Activated T-helper 17 cell treated with anti-CD3 and anti-CD28 coated beads, Interleukin-2, amount 50 U/mL, for 72 hours (primary cell): ENCODE measurements around the gene TMPRSS9. TPM values are rescaled to one million over a fixed set of nuclear protein-coding genes. Genes with fewer than 3 reads are reported as not detected.

Experiments used
- ATAC-seq: fragments of 150-1000 bp; cut with Tn5 transposase; replicated peaks from 2 replicates; pipeline ENCODE4 v1.10.0; 2021; ENCODE audit warnings: mild to moderate bottlenecking, moderate library complexity
- H3K27ac Mint-ChIP-seq: one replicate; pipeline ENCODE4 v1.8.0; 2022; ENCODE audit warnings: mixed read lengths
- H3K27me3 Mint-ChIP-seq: one replicate; pipeline ENCODE4 v1.8.0; 2022; ENCODE audit warnings: mixed read lengths
- H3K36me3 Mint-ChIP-seq: one replicate; pipeline ENCODE4 v1.8.0; 2022; ENCODE audit warnings: low read depth, mild to moderate bottlenecking, mixed read lengths
- H3K4me1 Mint-ChIP-seq: one replicate; pipeline ENCODE4 v1.8.0; 2022; ENCODE audit warnings: mixed read lengths
- H3K4me3 Mint-ChIP-seq: one replicate; pipeline ENCODE4 v1.8.0; 2022; ENCODE audit warnings: mild to moderate bottlenecking, mixed read lengths
- H3K9me3 Mint-ChIP-seq: one replicate; pipeline ENCODE4 v1.8.0; 2022; ENCODE audit warnings: mixed read lengths
- total RNA-seq, 2 donors: library from RNA; stranded (reverse); gene quantifications; one replicate each; pipeline ENCODE4 v1.2.3, GENCODE V29; 2022

The TMPRSS9 gene
- not detected for total RNA-seq

DNA sequence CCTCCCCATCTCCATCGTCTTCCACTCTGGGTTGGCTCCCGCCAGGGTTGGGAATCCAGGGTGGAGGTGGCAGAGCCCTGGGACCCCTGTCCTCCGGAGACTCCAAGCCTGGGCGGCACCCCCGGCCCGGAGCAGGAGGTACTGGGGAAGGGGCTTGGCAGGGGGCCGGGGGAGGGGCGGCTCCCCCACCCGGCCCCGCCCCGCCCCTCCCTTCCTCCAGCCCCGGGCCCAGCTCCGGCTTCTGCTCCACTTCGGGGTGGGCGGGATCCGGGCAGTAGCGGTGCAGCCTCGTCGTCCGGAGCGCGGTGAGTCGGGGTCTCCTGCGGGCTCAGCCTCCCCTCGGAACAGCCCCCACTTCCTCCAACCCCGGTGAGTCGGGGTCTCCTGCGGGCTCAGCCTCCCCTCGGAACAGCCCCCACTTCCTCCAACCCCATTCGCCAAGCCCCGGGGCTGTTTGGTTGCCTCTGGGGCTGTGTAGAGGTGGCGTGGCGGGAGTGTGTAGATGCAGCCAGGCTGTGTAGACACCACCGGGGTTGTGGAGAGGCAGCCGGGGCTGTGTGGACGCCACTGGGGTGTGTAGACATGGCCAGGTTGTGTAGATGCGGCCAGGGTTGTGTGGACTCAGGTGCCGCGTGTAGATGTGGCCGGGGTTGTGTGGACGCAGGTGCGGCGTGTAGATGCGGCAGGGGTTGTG is at the start of gene TMPRSS9:
Gene TMPRSS9 (plus strand): TSS at position 274 of the 694 bp plus-strand sequence. CDS start 29,521 bp downstream, outside the sequence.
- Mint-ChIP-seq H3K4me3 (no peak within 1 kb of the TSS), H3K36me3 (no peaks in the 10 kb centered on the region), H3K27me3 (peaks cover 7% of the 10 kb centered on the region), H3K27ac (no peak within 1 kb of the TSS), H3K4me1 (peaks cover 5% of the 10 kb centered on the region), H3K9me3 (no peaks in the 10 kb centered on the region)
- no peak for ATAC-seq

DNA sequence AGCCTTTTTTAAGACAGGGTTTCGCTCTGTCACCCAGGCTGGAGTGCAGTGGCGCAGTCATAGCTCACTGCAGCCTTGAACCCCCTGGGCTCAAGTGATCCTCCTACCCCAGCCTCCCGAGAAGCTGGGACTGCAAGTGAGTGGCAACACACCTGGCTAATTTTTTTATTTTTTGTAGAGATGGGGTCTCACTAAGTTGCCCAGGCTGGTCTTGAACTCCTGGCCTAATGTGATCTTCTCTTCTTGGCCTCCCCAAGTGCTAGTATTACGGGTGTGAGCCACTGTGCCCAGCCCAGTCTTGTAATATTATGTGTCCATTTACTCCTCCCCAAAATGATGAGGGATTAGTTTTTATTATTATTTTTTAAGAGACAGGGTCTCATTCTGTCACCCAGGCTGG is 49.0 kb upstream of the TMPRSS9 start:
- H3K4me1 Mint-ChIP-seq: peaks cover 4% of the 10 kb centered on the region
- H3K9me3 Mint-ChIP-seq: peaks cover 5% of the 10 kb centered on the region
- H3K27ac Mint-ChIP-seq: no peak overlapping the region
- no peak overlapping the region for H3K4me3 Mint-ChIP-seq
- ATAC-seq: no peak
- peaks cover 25% of the 10 kb centered on the region for H3K27me3 Mint-ChIP-seq
- H3K36me3 Mint-ChIP-seq: peaks cover 10% of the 10 kb centered on the region

DNA sequence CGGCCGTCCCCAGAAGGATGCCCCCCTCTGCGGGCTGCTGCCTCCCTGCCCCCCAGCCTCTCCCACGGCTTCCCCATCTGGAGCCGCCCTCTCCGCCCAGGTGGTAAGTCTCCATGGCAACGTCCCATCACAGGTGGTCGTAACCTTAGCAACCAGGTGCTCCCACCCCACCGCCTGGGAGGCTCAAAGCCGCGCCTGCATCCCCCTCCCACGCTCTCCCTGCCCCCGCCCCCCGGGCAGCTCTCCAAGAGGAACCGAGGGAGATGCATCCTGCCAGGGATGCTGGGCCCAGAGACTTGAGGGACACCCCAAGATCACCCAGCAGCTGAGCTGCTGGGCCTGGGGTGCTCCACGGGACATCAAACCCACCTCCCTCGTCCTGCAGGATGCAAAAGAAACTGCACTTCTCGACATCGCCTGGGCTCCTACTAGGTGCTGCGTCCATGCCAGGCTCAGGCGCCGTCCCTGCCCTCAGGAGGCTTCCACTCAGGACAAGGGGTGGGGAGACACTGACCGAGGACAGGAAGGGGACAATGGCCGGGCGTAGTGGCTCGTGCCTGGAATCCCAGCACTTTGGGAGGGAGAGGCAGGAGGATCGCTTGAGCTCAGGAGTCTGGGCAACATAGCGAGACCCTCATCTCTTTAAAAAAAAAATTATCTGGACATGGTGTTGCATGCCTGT is 47.1 kb upstream of the TMPRSS9 start:
- H3K27ac Mint-ChIP-seq: no peak overlapping the region
- peaks cover 4% of the 10 kb centered on the region for H3K4me1 Mint-ChIP-seq
- H3K4me3 Mint-ChIP-seq: no peak overlapping the region
- peaks cover 10% of the 10 kb centered on the region for H3K36me3 Mint-ChIP-seq
- H3K9me3 Mint-ChIP-seq: peaks cover 5% of the 10 kb centered on the region
- H3K27me3 Mint-ChIP-seq: peaks cover 21% of the 10 kb centered on the region
- no peak for ATAC-seq

DNA sequence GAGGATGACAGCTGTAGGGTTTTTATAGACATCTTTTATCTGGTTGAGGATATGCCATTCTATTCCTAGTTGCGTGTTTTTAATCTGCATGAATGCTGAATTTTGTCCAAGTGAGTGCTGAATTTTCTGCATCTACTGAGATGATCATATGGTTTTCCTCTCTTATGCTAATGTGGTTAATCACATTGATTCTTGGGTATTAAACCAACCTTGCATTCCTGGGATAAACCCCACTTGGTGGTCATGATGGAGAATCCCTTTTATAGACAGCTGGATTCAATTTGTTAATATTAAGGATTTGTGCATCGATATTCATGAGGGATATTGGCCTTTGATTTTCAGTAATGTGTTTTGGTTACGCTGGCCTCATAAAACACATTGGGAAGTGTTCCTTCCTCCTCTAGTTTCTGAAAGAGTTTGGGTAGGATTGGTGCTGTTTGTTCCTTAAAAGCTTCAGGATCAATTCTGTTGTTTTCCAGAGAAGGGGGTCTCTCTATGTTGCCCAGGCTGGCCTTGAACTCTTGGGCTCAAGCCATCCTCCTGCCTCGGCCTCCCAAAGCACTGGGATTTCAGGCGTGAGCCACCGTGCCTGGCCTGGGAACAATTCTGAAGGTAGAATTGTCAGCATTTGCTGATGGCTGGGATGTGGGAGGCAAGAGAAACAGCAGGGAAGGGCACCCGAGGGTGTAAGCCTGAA is 44.8 kb upstream of the TMPRSS9 start:
- Mint-ChIP-seq H3K27me3 (peaks cover 10% of the 10 kb centered on the region), H3K4me3 (no peak overlapping the region), H3K36me3 (peaks cover 6% of the 10 kb centered on the region), H3K9me3 (peaks cover 5% of the 10 kb centered on the region), H3K4me1 (no peaks in the 10 kb centered on the region), H3K27ac (no peak overlapping the region)
- ATAC-seq: no peak

DNA sequence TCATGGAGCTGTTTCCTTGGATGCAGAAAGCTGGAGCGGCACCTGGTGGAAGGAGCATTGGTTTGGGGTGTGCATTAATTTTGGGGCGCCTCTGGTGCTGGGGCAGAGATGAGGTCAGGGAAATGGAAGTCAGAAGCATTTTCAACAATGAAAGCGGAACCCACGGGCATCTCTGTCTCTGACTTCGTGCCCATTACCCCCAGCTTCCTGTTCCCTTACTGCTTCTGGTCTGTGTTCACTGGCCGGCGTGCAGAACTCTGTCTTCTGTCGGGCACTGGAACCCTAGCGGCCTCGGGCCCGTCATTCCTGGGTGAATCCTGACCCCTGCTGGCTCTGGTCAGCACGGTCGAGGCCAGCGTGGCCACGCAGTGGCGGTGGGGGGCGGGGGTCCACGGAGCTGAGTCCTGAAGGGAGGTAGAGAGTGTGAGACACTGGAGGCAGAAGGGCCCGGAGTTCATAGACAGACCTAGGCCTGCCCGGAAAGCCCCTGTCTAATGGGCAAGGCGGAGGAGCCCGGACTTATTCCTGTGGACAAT is 44.2 kb upstream of the TMPRSS9 start:
- peak; percentile 39 for ATAC-seq
- no peaks in the 10 kb centered on the region for H3K4me1 Mint-ChIP-seq
- H3K27me3 Mint-ChIP-seq: peaks cover 10% of the 10 kb centered on the region
- H3K4me3 Mint-ChIP-seq: no peak overlapping the region
- H3K9me3 Mint-ChIP-seq: peaks cover 5% of the 10 kb centered on the region
- H3K27ac Mint-ChIP-seq: no peak overlapping the region
- H3K36me3 Mint-ChIP-seq: peaks cover 6% of the 10 kb centered on the region

DNA sequence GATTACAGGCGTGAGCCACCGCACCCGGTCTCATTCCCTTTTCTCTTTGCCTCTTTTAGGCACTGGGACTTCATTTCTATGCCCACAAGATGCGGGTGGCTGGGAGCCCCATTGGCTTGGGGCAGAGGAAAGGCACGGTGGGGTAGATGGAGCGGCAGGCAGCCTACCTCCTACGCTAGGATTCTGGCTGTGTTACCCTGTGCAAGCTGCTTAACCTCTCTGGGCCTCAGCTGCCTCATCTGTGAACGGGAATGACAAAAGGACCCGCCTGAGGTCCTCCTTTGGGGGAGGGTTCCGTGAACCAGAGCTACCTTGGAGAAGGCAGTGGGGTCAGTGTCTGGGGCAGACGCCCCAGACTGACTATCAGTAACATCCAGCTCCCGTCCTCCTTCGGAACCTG is 42.8 kb upstream of the TMPRSS9 start:
- no peak overlapping the region for H3K4me3 Mint-ChIP-seq
- no peaks in the 10 kb centered on the region for H3K4me1 Mint-ChIP-seq
- no peak for ATAC-seq
- peaks cover 5% of the 10 kb centered on the region for H3K9me3 Mint-ChIP-seq
- H3K27ac Mint-ChIP-seq: no peak overlapping the region
- H3K27me3 Mint-ChIP-seq: peaks cover 10% of the 10 kb centered on the region
- peaks cover 12% of the 10 kb centered on the region for H3K36me3 Mint-ChIP-seq

DNA sequence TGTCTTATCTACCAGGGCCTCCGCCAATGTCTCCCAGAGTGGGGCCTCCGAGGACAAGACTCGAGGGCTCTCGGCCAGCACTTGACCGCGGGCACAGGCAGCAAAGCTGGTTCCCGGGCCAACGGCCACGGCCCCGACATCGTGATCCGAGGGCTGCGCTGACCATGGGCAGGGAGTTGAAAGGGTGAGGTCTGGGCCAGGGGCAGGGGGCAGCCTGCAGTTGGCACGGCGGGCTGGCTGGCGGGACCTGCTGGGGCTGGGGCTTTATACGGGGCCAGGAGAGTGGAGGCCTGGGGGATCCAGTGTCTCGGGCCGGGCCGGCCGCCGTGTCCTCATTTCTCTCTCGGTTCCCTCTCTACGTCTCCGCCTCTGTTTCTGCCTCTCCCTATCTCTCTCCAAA is 42.3 kb upstream of the TMPRSS9 start:
- Mint-ChIP-seq H3K9me3 (peaks cover 5% of the 10 kb centered on the region), H3K27me3 (peaks cover 10% of the 10 kb centered on the region), H3K27ac (no peak overlapping the region), H3K4me1 (no peaks in the 10 kb centered on the region), H3K4me3 (no peak overlapping the region), H3K36me3 (peaks cover 16% of the 10 kb centered on the region)
- no peak for ATAC-seq

DNA sequence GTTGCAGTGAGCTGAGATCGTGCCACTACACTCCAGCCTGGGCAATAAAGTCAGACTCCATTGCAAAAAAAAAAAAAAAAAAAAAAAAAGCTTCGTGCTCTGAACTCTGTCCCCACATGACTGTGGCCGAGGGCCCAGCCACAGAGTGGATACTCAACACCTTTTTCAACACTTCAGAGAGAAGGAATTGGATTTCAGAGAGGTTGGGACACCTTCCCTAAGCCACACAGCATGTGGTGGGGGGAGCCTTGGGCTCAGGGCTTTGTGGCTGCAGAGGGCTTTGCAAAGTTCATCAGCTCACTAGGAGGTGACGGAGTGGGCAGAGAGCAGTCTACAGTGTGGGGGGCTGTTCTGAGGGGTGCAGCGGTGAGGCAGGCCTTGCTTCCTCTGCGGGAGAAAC is 41.1 kb upstream of the TMPRSS9 start:
- peaks cover 5% of the 10 kb centered on the region for H3K9me3 Mint-ChIP-seq
- peaks cover 7% of the 10 kb centered on the region for H3K27me3 Mint-ChIP-seq
- H3K27ac Mint-ChIP-seq: no peak overlapping the region
- peaks cover 27% of the 10 kb centered on the region for H3K36me3 Mint-ChIP-seq
- no peaks in the 10 kb centered on the region for H3K4me1 Mint-ChIP-seq
- ATAC-seq: no peak
- no peak overlapping the region for H3K4me3 Mint-ChIP-seq

DNA sequence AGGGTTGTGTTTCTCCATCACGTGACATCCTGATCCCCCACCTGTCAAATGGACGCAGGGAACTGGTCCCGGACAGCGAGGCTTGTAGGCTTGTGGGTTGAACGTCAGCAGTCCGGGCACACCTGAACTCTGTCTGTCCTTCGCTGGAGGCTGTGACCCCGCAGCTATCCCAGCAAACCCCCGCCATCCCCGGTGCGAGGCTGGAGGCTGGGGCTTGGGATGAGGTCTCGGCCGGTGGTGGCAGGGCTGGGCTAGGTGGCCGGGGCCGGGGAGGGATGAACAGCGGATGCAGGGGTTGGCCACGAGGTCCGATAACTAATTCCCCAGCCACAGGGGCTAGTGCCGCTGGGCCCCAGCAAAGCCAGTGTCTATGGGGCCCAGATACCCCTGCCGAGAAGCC is 40.5 kb upstream of the TMPRSS9 start:
- Mint-ChIP-seq H3K27ac (no peak overlapping the region), H3K27me3 (peaks cover 5% of the 10 kb centered on the region), H3K4me3 (no peak overlapping the region), H3K9me3 (peaks cover 5% of the 10 kb centered on the region), H3K36me3 (peaks cover 33% of the 10 kb centered on the region), H3K4me1 (no peaks in the 10 kb centered on the region)
- no peak for ATAC-seq

DNA sequence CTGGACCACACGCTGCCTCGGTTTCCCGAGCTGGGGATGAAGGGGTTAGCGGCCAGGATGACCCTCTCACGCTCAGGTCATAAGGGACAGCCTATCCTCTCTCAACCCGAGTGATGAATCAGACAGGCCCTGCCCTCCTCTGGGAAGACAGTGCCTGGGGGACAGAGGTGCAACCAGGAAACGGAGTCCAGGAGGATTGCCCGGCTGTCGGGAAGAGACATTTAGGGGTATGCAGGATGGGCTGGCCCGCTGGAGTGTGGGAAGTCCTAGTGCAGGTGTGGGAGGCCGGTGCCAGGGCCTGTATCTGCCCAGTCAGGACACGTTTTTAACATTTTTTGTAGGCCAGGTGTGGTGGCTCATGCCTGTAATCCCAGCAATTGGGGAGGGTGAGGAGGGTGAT is 40.0 kb upstream of the TMPRSS9 start:
- H3K27me3 Mint-ChIP-seq: peaks cover under 1% of the 10 kb centered on the region
- H3K36me3 Mint-ChIP-seq: peaks cover 32% of the 10 kb centered on the region
- no peak overlapping the region for H3K27ac Mint-ChIP-seq
- peaks cover under 1% of the 10 kb centered on the region for H3K9me3 Mint-ChIP-seq
- H3K4me1 Mint-ChIP-seq: no peaks in the 10 kb centered on the region
- H3K4me3 Mint-ChIP-seq: no peak overlapping the region
- no peak for ATAC-seq

DNA sequence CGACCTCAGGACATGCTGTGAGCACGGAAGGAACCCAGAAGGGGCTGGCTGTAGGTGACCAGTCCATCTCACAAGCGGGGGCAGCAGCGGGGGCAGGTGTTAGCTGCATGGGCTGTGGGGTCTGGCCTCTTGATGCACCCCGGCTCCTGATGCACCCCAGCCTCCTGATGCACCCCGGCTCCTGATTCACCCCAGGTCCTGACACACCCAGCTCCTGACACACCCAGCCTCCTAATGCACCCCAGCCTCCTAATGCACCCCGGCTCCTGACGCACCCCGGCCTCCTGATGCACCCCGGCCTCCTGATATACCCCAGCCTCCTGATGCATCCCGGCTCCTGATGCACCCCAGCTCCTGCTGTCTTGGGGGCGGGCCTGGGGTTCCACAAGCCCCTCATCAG is 39.1 kb upstream of the TMPRSS9 start:
- Mint-ChIP-seq H3K4me1 (peaks cover 2% of the 10 kb centered on the region), H3K36me3 (peaks cover 39% of the 10 kb centered on the region), H3K4me3 (no peak overlapping the region), H3K27me3 (no peaks in the 10 kb centered on the region), H3K9me3 (no peaks in the 10 kb centered on the region), H3K27ac (no peak overlapping the region)
- ATAC-seq: no peak

DNA sequence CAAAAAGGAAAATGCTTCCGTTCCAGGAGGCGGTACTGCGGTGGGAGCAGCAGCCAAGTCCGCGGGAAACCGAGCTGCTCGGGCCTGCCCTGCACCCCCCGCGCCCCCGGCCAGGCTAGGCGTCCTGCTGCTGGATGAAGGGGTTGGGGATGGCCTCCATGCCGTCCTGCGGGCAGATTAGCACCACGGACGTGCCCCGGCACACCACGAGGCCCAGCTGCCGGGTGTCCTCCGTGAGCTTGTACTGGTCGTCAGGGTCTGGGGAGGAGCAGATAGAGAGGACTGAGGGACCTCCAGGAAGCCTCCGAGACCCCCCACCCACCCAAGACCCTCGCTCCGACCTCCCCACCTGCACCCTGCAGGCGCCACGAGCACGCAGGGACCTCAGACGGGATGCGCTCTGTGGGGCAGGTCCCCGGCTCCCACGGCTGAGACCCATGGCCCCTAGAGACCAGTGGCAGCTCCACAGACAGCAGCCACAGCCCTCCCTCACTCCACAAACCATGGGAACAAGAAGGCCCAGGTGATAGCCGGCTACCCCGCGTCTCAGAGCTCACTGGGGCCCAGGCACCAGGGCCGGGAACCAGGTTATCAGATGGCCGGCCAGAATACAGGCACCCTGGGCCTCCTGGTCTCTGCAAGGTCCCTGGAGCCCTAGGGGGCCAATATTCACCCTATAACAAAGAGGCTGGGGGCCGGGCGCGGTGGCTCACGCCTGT is 38.3 kb upstream of the TMPRSS9 start:
- H3K27ac Mint-ChIP-seq: no peak overlapping the region
- no peak for ATAC-seq

DNA sequence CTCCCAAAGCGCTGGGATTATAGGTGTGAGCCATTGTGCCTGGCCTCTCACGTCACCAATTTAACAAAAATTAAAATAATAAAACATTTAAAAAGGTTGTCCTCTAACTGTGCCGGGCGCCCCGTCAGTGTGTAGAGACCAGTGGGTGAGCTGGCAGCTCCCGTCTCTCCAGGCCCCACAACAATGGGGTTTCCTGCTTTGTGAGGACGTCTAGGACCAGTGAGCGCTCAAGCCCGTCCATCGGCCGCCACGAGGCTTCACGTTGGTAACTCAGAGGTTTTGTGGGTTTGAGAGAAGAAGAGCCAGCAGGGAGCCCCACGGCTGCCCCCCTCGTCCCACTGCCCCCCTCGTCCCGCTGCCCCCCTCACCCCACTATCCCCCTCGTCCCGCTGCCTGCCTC is 36.4 kb upstream of the TMPRSS9 start:
- Mint-ChIP-seq H3K9me3 (no peaks in the 10 kb centered on the region), H3K27ac (no peak overlapping the region), H3K27me3 (no peaks in the 10 kb centered on the region), H3K36me3 (peaks cover 66% of the 10 kb centered on the region), H3K4me1 (peaks cover 11% of the 10 kb centered on the region), H3K4me3 (no peak overlapping the region)
- ATAC-seq: no peak

More for the DNA sequence above, 38.3 kb upstream of the TMPRSS9 start:
- H3K4me3 Mint-ChIP-seq: no peak overlapping the region
- peaks cover 47% of the 10 kb centered on the region for H3K36me3 Mint-ChIP-seq
- H3K9me3 Mint-ChIP-seq: no peaks in the 10 kb centered on the region
- H3K27me3 Mint-ChIP-seq: no peaks in the 10 kb centered on the region
- H3K4me1 Mint-ChIP-seq: peaks cover 5% of the 10 kb centered on the region

DNA sequence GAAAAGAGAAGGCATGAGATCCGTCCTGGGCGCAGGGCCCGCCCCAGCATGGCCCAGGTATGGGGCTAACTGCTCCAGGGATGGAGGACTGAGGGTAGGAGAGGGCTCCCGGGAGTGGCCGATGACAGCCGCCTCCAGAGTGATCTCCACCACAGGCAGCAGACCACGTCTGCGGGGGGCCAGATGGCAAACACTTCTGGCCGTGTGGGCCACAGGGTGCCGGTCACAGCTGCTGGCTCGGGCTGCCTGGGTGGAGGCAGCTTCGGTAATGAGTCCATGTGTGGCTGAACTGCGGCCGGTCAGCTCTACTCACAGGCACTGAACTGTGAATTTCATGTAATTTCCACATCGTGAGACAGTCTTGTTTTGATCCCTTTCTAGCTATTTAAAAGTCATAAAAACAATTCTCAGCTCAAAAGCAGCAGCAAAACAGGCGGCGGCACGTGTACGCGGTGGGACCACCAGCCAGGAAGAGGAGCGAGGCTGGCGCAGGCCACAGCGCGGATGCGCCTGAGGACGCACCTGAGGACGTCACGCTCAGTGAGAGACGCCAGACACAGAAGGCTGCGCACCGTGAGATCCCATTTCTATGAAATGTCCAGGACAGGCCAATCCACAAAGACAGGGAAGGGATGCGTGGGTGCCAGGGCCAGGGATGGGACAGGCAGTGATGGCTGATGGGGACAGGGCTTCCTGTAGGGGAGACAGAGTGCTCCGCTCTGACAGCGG is 35.7 kb upstream of the TMPRSS9 start:
- Mint-ChIP-seq H3K4me3 (no peak overlapping the region), H3K36me3 (peaks cover 66% of the 10 kb centered on the region), H3K27me3 (no peaks in the 10 kb centered on the region), H3K4me1 (peaks cover 14% of the 10 kb centered on the region), H3K9me3 (no peaks in the 10 kb centered on the region), H3K27ac (no peak overlapping the region)
- no peak for ATAC-seq
